Measurements from ENCODE around the gene HP.

HP gene

GRCh38 chr16:72072514-72073342 is 18.4 kb downstream of the HP start:
- TF ChIP-seq SIN3A (IDR thresholded peaks at IDR 0.05; ENCODE audit: borderline replicate concordance, insufficient read depth, low read length): no peak
- TF ChIP-seq FOXP2 (optimal IDR thresholded peaks at IDR 0.05; ENCODE audit: borderline replicate concordance, extremely low read depth, extremely low read length, insufficient read depth): no peak
- TF ChIP-seq REST (IDR thresholded peaks at IDR 0.05; ENCODE audit: insufficient read depth in 1 of 2, low read depth in 2 of 2, low read length in 2 of 2): no peak
- TF ChIP-seq TAF1 (IDR thresholded peaks at IDR 0.05; ENCODE audit: borderline replicate concordance, insufficient read depth, low read length): no peak

- TF ChIP-seq POLR2AphosphoS5 (IDR thresholded peaks at IDR 0.05; ENCODE audit: low read depth, low read length) (no peak), FOXP2 (optimal IDR thresholded peaks at IDR 0.05; ENCODE audit: borderline replicate concordance, extremely low read depth, extremely low read length, insufficient read depth) (no peak), TAF1 (IDR thresholded peaks at IDR 0.05; ENCODE audit: borderline replicate concordance, insufficient read depth, low read length) (no peak), SIN3A (IDR thresholded peaks at IDR 0.05; ENCODE audit: borderline replicate concordance, insufficient read depth, low read length) (no peak), REST (IDR thresholded peaks at IDR 0.05; ENCODE audit: insufficient read depth in 1 of 2, low read depth in 2 of 2, low read length in 2 of 2) (no peak)
Observed at GRCh38 chr16:72073560-72074230, 19.4 kb downstream of the HP start.

- no peak for TF ChIP-seq SIN3A (IDR thresholded peaks at IDR 0.05; ENCODE audit: borderline replicate concordance, insufficient read depth, low read length)
- TF ChIP-seq POLR2AphosphoS5 (IDR thresholded peaks at IDR 0.05; ENCODE audit: low read depth, low read length): no peak
- TF ChIP-seq REST (IDR thresholded peaks at IDR 0.05; ENCODE audit: insufficient read depth in 1 of 2, low read depth in 2 of 2, low read length in 2 of 2): no peak
- no peak for TF ChIP-seq FOXP2 (optimal IDR thresholded peaks at IDR 0.05; ENCODE audit: borderline replicate concordance, extremely low read depth, extremely low read length, insufficient read depth)
- TF ChIP-seq TAF1 (IDR thresholded peaks at IDR 0.05; ENCODE audit: borderline replicate concordance, insufficient read depth, low read length): no peak
Observed at GRCh38 chr16:72083778-72084404, 29.6 kb downstream of the HP start.

- no peak for TF ChIP-seq REST (IDR thresholded peaks at IDR 0.05; ENCODE audit: insufficient read depth in 1 of 2, low read depth in 2 of 2, low read length in 2 of 2)
- no peak for TF ChIP-seq TAF1 (IDR thresholded peaks at IDR 0.05; ENCODE audit: borderline replicate concordance, insufficient read depth, low read length)
- no peak for TF ChIP-seq FOXP2 (optimal IDR thresholded peaks at IDR 0.05; ENCODE audit: borderline replicate concordance, extremely low read depth, extremely low read length, insufficient read depth)
- TF ChIP-seq POLR2AphosphoS5 (IDR thresholded peaks at IDR 0.05; ENCODE audit: low read depth, low read length): no peak
- TF ChIP-seq SIN3A (IDR thresholded peaks at IDR 0.05; ENCODE audit: borderline replicate concordance, insufficient read depth, low read length): no peak
Observed at GRCh38 chr16:72084445-72084844, 30.1 kb downstream of the HP start.
